Calu3 (cell line): ENCODE measurements around the gene MGMT. TPM values are rescaled to one million over a fixed set of nuclear protein-coding genes. Genes with fewer than 3 reads are reported as not detected.

Experiments used
- BruUV-seq: library from RNA; stranded (reverse); fragments of 400-500 nt; replicated peaks from 2 replicates; lab custom pipeline; 2021; lab: Mats Ljungman, UMichigan
- CTCF ChIA-PET: fragments of 300-600 bp; sonication (Branson Sonifier 250); formaldehyde crosslinking; loops from one replicate; lab custom pipeline; 2022; ENCODE audit warnings: antibody characterized with exemption; lab: Charles Lee
- DNase-seq: peaks from one replicate; pipeline ENCODE4 v3.0.0; 2022
- H3K27ac Mint-ChIP-seq: one replicate; pipeline ENCODE4 v1.8.0; 2022; ENCODE audit warnings: mixed read lengths; ENCODE audit not compliant: unreplicated experiment
- H3K27me3 Mint-ChIP-seq: one replicate; pipeline ENCODE4 v1.8.0; 2022; ENCODE audit warnings: mixed read lengths; ENCODE audit not compliant: unreplicated experiment
- H3K36me3 Mint-ChIP-seq: one replicate; pipeline ENCODE4 v1.8.0; 2022; ENCODE audit warnings: mild to moderate bottlenecking, moderate library complexity, mixed read lengths; ENCODE audit not compliant: insufficient read depth, unreplicated experiment
- H3K4me1 Mint-ChIP-seq: one replicate; pipeline ENCODE4 v1.8.0; 2022; ENCODE audit warnings: mild to moderate bottlenecking, low read depth, mixed read lengths; ENCODE audit not compliant: unreplicated experiment
- H3K4me3 Mint-ChIP-seq: one replicate; pipeline ENCODE4 v1.8.0; 2022; ENCODE audit warnings: mild to moderate bottlenecking, low read depth, moderate library complexity, mixed read lengths; ENCODE audit not compliant: unreplicated experiment
- H3K9me3 Mint-ChIP-seq: one replicate; pipeline ENCODE4 v1.8.0; 2022; ENCODE audit warnings: low read depth, mixed read lengths; ENCODE audit not compliant: unreplicated experiment
- CTCF ChIP-seq: fragments of 200-600 bp; IDR thresholded peaks from one replicate; pipeline ENCODE4 v1.8.0; 2022; ENCODE audit warnings: antibody characterized with exemption; ENCODE audit not compliant: unreplicated experiment
- intact Hi-C: fragments of 100-400 bp; cut with micrococcal nuclease; formaldehyde crosslinking; loops from one replicate; pipeline ENCODE4 v1.10.0; 2022; ENCODE audit not compliant: unreplicated experiment
- total RNA-seq: library from RNA; stranded (reverse); gene quantifications from 2 replicates; pipeline ENCODE4 v1.2.3, GENCODE V29; 2022

Gene MGMT
- total RNA-seq, 1 experiment from 2014 or later: 8.3 TPM

- CTCF ChIA-PET: no interaction called here
- Mint-ChIP-seq H3K27ac (no peak overlapping the region), H3K4me1 (no peaks in the 10 kb centered on the region), H3K9me3 (peaks cover 8% of the 10 kb centered on the region), H3K36me3 (no peaks in the 10 kb centered on the region), H3K4me3 (no peak overlapping the region), H3K27me3 (no peaks in the 10 kb centered on the region)
- TF ChIP-seq CTCF: no peak
- no TSS peak for BruUV-seq
- intact Hi-C loops: no loop called here
- DNase-seq: no peak
Observed at GRCh38 chr10:129476431-129476830, 9.4 kb downstream of the MGMT start.

- no peak for TF ChIP-seq CTCF
- Mint-ChIP-seq H3K36me3 (no peaks in the 10 kb centered on the region), H3K27me3 (no peaks in the 10 kb centered on the region), H3K27ac (no peak overlapping the region), H3K4me3 (no peak overlapping the region), H3K9me3 (peaks cover 11% of the 10 kb centered on the region), H3K4me1 (no peaks in the 10 kb centered on the region)
- BruUV-seq: no TSS peak
- DNase-seq: no peak
- CTCF ChIA-PET: no interaction called here
- intact Hi-C loops: no loop called here
Observed at GRCh38 chr10:129477051-129477450, 10.0 kb downstream of the MGMT start.

GRCh38 chr10:129481641-129482040 is 14.6 kb downstream of the MGMT start:
- H3K4me3 Mint-ChIP-seq: no peak overlapping the region
- intact Hi-C loops: no loop called here
- no peaks in the 10 kb centered on the region for H3K4me1 Mint-ChIP-seq
- BruUV-seq: no TSS peak
- no peak overlapping the region for H3K27ac Mint-ChIP-seq
- no peak for TF ChIP-seq CTCF
- CTCF ChIA-PET: no interaction called here
- DNase-seq: no peak
- peaks cover 20% of the 10 kb centered on the region for H3K9me3 Mint-ChIP-seq
- H3K36me3 Mint-ChIP-seq: no peaks in the 10 kb centered on the region
- H3K27me3 Mint-ChIP-seq: no peaks in the 10 kb centered on the region

GRCh38 chr10:129483430-129484010 is 16.5 kb downstream of the MGMT start:
- H3K36me3 Mint-ChIP-seq: no peaks in the 10 kb centered on the region
- peaks cover 18% of the 10 kb centered on the region for H3K9me3 Mint-ChIP-seq
- no peak overlapping the region for H3K4me3 Mint-ChIP-seq
- no TSS peak for BruUV-seq
- no peaks in the 10 kb centered on the region for H3K27me3 Mint-ChIP-seq
- no peaks in the 10 kb centered on the region for H3K4me1 Mint-ChIP-seq
- intact Hi-C loops: no loop called here
- TF ChIP-seq CTCF: no peak
- no peak overlapping the region for H3K27ac Mint-ChIP-seq
- CTCF ChIA-PET: no interaction called here
- DNase-seq: no peak
